BLaER1 (cell line): ENCODE results near the gene PCCA.

ENCODE experiments used
- H3K27ac ChIP-seq: shearing (Covaris generic); formaldehyde crosslinking; 2 replicates; pipeline ENCODE4 v1.8.1; 2022
- H3K27me3 ChIP-seq: shearing (Covaris generic); formaldehyde crosslinking; 2 replicates; pipeline ENCODE4 v1.8.1; 2022
- H3K36me3 ChIP-seq: shearing (Covaris generic); formaldehyde crosslinking; 2 replicates; pipeline ENCODE4 v1.8.1; 2022
- H3K4me1 ChIP-seq: shearing (Covaris generic); formaldehyde crosslinking; 2 replicates; pipeline ENCODE4 v1.8.1; 2022
- H3K4me2 ChIP-seq: shearing (Covaris generic); formaldehyde crosslinking; 2 replicates; pipeline ENCODE4 v1.8.1; 2022
- H3K4me3 ChIP-seq: shearing (Covaris generic); formaldehyde crosslinking; 2 replicates; pipeline ENCODE4 v1.8.1; 2022
- H3K9ac ChIP-seq: shearing (Covaris generic); formaldehyde crosslinking; 2 replicates; pipeline ENCODE4 v1.8.1; 2022
- H3K9me3 ChIP-seq: shearing (Covaris generic); formaldehyde crosslinking; 2 replicates; pipeline ENCODE4 v1.8.1; 2022
- H4K20me1 ChIP-seq: shearing (Covaris generic); formaldehyde crosslinking; 2 replicates; pipeline ENCODE4 v1.8.1; 2022
- Cebpa-rat ChIP-seq: shearing (Covaris generic); IDR thresholded peaks from 2 replicates; pipeline ENCODE4 v1.8.1; 2022

Gene PCCA

GRCh38 chr13:100514788-100515409, 426.0 kb downstream of the PCCA start:
- peak overlapping the region; percentile 46 for H3K4me2 ChIP-seq
- no peak overlapping the region for H3K9ac ChIP-seq
- H3K36me3 ChIP-seq: no peaks in the 10 kb centered on the region

GRCh38 chr13:100515410-100515800, 426.5 kb downstream of the PCCA start:
- TF ChIP-seq Cebpa-rat: no peak
- no peaks in the 10 kb centered on the region for H3K36me3 ChIP-seq
- peaks cover 36% of the 10 kb centered on the region for H3K4me1 ChIP-seq
- no peak overlapping the region for H3K27ac ChIP-seq
- H3K27me3 ChIP-seq: no peaks in the 10 kb centered on the region
- H3K4me3 ChIP-seq: no peak overlapping the region
- H4K20me1 ChIP-seq: no peaks in the 10 kb centered on the region
- no peaks in the 10 kb centered on the region for H3K9me3 ChIP-seq
- no peak overlapping the region for H3K4me2 ChIP-seq
- no peak overlapping the region for H3K9ac ChIP-seq

More at GRCh38 chr13:100514788-100515409, 426.0 kb downstream of the PCCA start:
- no peaks in the 10 kb centered on the region for H4K20me1 ChIP-seq
- H3K9me3 ChIP-seq: no peaks in the 10 kb centered on the region
- no peaks in the 10 kb centered on the region for H3K27me3 ChIP-seq
- TF ChIP-seq Cebpa-rat: no peak
- H3K27ac ChIP-seq: no peak overlapping the region
- peaks cover 32% of the 10 kb centered on the region for H3K4me1 ChIP-seq
- H3K4me3 ChIP-seq: no peak overlapping the region

GRCh38 chr13:100517135-100517534, 428.2 kb downstream of the PCCA start:
- Histone ChIP-seq H3K27ac (no peak overlapping the region), H4K20me1 (no peaks in the 10 kb centered on the region), H3K9me3 (no peaks in the 10 kb centered on the region), H3K27me3 (no peaks in the 10 kb centered on the region), H3K4me2 (no peak overlapping the region), H3K4me1 (peaks cover 43% of the 10 kb centered on the region), H3K9ac (no peak overlapping the region), H3K36me3 (no peaks in the 10 kb centered on the region), H3K4me3 (no peak overlapping the region)
- TF ChIP-seq Cebpa-rat: no peak

GRCh38 chr13:100517728-100518127, 428.8 kb downstream of the PCCA start:
- H3K9me3 ChIP-seq: no peaks in the 10 kb centered on the region
- H4K20me1 ChIP-seq: no peaks in the 10 kb centered on the region
- no peak overlapping the region for H3K9ac ChIP-seq
- H3K4me2 ChIP-seq: no peak overlapping the region
- peaks cover 44% of the 10 kb centered on the region for H3K4me1 ChIP-seq
- no peaks in the 10 kb centered on the region for H3K36me3 ChIP-seq
- H3K4me3 ChIP-seq: no peak overlapping the region
- no peak for TF ChIP-seq Cebpa-rat
- no peak overlapping the region for H3K27ac ChIP-seq
- no peaks in the 10 kb centered on the region for H3K27me3 ChIP-seq

DNA sequence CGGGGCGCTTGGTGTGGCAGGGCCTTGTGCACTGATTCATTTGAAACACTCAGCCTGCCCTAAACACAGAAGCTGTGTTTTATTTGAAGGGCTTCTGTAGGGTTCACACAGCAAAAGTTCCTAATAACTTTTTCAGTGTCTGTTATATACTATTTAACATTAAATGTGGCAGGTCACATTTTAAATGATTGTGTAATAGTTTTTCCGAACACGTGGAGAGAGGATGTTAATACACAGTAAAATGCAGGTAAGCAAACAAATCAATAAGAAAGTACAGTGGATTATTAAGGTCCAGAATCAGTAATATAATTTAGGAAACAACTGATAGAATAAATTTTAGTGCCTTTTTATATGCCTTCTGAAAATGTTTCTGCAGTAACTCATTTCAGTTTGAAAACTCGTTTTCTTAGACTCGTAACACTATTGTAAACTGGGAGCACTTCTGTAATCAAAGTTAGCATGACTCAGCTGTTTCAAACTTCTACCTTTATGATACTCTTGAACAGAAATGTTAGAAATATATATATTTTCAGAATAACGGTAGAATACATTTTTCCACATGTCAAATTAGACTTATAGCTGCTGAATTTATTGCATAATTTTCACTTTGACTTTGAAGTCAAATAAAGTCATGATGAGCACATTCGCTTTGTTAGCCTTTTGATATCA, 429.6 kb downstream of the PCCA start:
- H4K20me1 ChIP-seq: no peaks in the 10 kb centered on the region
- no peak overlapping the region for H3K27ac ChIP-seq
- no peak overlapping the region for H3K9ac ChIP-seq
- no peak overlapping the region for H3K4me2 ChIP-seq
- H3K36me3 ChIP-seq: no peaks in the 10 kb centered on the region
- no peak for TF ChIP-seq Cebpa-rat
- H3K4me3 ChIP-seq: no peak overlapping the region
- peaks cover 52% of the 10 kb centered on the region for H3K4me1 ChIP-seq
- H3K9me3 ChIP-seq: no peaks in the 10 kb centered on the region
- no peaks in the 10 kb centered on the region for H3K27me3 ChIP-seq

- H3K27me3 ChIP-seq: no peaks in the 10 kb centered on the region
- no peak overlapping the region for H3K4me3 ChIP-seq
- TF ChIP-seq Cebpa-rat: no peak
- no peak overlapping the region for H3K4me2 ChIP-seq
- no peak overlapping the region for H3K9ac ChIP-seq
- H3K36me3 ChIP-seq: no peaks in the 10 kb centered on the region
- no peaks in the 10 kb centered on the region for H4K20me1 ChIP-seq
- H3K27ac ChIP-seq: no peak overlapping the region
- peaks cover 44% of the 10 kb centered on the region for H3K4me1 ChIP-seq
- no peaks in the 10 kb centered on the region; the same call in 1 of the 2 replicates for H3K9me3 ChIP-seq
These were observed 430.7 kb downstream of the PCCA start for GRCh38 chr13:100519626-100520025.

DNA sequence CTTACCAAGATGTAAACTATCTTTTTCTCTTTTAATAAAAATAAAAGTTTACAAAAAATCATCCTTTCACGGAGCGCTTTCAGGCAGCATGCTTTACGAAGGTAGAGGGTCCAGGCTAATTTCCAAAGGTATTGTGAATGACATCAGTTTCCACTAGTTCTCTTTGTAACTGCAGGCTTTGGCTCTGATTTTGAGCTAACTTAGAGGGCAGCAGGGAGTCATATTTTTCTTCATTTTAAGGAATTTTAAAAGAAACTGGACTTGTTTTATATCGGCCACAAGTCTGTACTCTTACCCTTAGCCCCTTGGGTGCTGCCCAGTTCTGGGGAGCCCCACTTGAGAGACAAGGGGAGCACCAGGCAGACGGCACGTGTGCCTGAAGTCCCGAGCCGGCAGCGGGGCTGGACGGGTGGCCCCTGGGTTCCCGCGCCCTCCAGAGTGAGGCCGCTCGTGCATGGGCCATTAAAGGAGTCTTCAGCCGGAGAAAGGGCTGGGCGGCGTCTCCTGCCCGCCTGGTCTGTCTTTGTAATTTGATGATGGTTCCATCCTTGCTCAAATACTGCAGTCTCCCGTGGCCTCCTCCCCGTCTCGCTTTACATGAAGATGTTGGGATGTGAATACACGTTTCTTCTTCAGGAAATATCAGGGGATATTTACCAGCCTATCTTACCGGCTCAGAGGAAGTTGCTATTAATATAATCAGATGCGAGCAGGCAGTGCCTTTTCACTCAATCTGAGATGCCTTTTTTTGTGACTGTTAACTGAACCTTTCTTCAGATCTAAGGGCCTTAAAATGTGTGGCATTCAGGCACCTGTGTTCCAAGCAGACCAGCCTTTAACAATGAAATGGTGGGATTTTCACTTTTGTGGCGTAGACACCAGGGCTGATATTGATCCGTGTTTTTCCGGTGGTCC, 432.3 kb downstream of the PCCA start:
- peak overlapping the region; percentile 96 for H3K4me2 ChIP-seq
- H3K27ac ChIP-seq: peak overlapping the region; percentile 70; the same call in 1 of the 2 replicates
- H3K36me3 ChIP-seq: no peaks in the 10 kb centered on the region
- no peaks in the 10 kb centered on the region; the same call in 1 of the 2 replicates for H3K9me3 ChIP-seq
- H3K9ac ChIP-seq: peak overlapping the region; percentile 70
- no peak for TF ChIP-seq Cebpa-rat
- peak overlapping the region; percentile 61 for H3K4me3 ChIP-seq
- no peaks in the 10 kb centered on the region for H4K20me1 ChIP-seq
- H3K27me3 ChIP-seq: no peaks in the 10 kb centered on the region
- H3K4me1 ChIP-seq: peaks cover 43% of the 10 kb centered on the region

GRCh38 chr13:100521851-100522617, 433.1 kb downstream of the PCCA start:
- Histone ChIP-seq H3K4me3 (peak overlapping the region; percentile 61), H3K9ac (peak overlapping the region; percentile 70), H4K20me1 (no peaks in the 10 kb centered on the region), H3K4me2 (peak overlapping the region; percentile 96), H3K36me3 (no peaks in the 10 kb centered on the region), H3K27ac (peak overlapping the region; percentile 70; the same call in 1 of the 2 replicates), H3K27me3 (no peaks in the 10 kb centered on the region), H3K9me3 (no peaks in the 10 kb centered on the region; the same call in 1 of the 2 replicates), H3K4me1 (peaks cover 43% of the 10 kb centered on the region)
- TF ChIP-seq Cebpa-rat: no peak
